ENCODE results near the gene MFGE8.

The MFGE8 gene

DNA sequence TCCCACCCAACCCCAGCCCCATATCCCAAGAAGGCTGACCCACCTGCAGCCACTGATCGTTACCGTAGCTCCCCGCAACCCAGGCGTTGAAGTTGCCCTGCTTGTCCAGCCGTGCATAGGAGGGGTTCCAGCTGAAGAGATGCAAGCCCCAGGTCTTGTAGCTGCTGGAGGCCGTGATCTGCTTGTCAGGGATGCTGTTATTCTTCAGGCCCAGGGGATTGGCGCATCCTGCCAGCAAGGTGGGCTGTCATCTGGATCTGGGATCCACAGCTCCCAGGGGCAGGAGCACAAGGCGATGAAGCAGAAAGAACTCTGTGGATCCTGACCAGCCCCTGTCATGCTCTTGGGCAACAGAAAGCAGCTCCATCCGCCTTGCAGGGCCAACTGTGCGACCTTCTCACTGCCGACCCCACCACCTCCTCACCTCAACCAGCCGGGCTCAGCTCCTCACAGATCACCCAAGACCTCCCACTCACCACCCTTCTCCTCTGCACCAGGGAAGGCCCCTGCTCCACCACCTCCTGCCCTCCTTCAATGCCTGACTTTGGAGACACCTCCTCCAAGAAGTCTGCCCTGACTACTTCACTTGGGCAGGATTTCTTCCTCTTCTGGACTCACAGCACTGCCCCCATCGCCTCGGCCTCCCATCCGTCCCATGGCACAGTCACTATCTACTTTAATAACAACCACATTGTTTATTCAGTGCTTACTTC, 11.5 kb downstream of the MFGE8 start:
- DNase-seq (ENCODE audit: low read depth, low spot score) = no peak
- no peak overlapping the region for H3K4me3 ChIP-seq (ENCODE audit: low read length)

GRCh38 chr15:88900982-88901418, 12.2 kb downstream of the MFGE8 start:
- no peak for DNase-seq (ENCODE audit: low read depth, low spot score)
- H3K4me3 ChIP-seq (ENCODE audit: low read length) = no peak overlapping the region

- no peak overlapping the region for H3K4me3 ChIP-seq (ENCODE audit: low read length)
- no peak for DNase-seq (ENCODE audit: low read depth, low spot score)
These were observed 12.7 kb downstream of the MFGE8 start for GRCh38 chr15:88900309-88900981.

- H3K4me3 ChIP-seq (ENCODE audit: low read length) = no peak overlapping the region
- DNase-seq (ENCODE audit: low read depth, low spot score) = no peak
These were observed 13.9 kb downstream of the MFGE8 start for GRCh38 chr15:88899251-88899650.

- H3K4me3 ChIP-seq (ENCODE audit: low read length) = no peak overlapping the region
These were observed 14.4 kb downstream of the MFGE8 start for GRCh38 chr15:88898736-88899135.

DNA sequence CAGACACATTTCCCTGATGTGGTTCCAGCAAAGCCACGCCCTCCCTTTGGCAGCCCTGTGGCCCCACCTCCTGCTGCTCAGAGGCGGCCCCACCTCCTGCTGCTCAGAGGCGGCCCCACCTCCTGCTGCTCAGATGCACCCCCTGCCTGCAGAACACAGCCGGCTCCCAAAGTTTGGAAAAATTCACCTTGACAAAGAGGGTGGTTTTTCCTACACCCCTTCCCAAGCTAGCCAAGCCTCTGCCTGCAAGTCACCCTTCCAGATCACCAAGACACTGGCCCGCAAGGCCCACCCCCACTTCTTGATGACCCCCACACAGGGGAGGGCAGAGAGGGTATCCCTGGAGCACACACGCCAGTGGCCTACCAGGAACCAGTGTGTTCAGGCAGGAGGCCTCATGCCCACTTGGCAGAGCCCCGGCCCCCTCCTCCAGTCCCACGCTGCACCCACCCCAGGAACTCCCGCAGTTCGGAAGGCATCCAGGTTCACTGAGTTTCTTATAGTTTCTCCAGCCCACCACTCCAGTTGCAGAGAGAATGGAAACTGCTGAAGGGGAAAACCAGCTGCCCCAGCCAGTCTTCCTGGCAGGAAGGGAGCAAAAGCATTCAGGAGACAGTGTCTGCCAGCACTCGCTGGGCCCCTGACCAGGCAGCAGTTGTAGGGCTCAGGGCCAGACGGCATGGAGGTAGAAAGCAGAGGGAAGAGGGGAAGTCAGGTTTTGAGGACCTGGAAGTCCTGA, 15.6 kb downstream of the MFGE8 start:
- no peak overlapping the region for H3K4me3 ChIP-seq (ENCODE audit: low read length)
- DNase-seq (ENCODE audit: low read depth, low spot score) = peak; percentile 83

More at GRCh38 chr15:88898736-88899135, 14.4 kb downstream of the MFGE8 start:
- no peak for DNase-seq (ENCODE audit: low read depth, low spot score)

- no peak for DNase-seq (ENCODE audit: low read depth, low spot score)
- no peak overlapping the region for H3K4me3 ChIP-seq (ENCODE audit: low read length)
These were observed 16.1 kb downstream of the MFGE8 start for GRCh38 chr15:88897142-88897455.

DNA sequence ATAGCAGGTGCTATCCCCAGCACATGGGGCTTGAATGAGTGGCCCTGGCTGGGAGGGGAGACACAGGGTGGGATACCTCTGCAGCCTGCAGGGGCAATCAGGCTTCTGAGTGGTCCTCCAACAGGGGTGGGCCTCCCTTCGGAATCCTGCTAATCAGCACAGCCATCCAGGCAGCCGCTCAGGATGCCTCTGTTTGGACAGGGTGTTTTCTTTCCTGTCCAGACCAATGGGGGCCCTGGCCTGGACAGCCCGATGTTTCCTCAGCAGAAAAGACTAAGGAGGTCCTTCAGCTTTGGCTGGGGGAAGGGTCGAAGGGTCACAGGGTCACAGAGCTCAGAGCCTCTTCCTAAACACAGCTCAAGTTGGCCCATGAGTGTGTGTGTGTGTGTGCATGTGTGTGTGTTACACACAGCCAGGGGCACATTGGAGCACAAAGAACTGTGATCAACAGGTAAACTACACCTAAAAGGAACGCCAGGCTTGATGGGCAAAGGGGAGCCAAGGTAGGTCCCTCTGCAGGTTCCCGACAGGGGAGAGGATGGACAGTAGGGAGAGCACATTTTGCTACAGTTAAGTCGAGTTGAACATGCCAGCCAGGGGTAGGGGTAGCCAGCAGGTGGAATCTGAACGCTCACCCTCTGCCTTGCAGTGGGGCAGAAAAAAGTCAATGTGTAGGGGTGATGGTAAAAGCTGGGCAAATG, 16.7 kb downstream of the MFGE8 start:
- H3K4me3 ChIP-seq (ENCODE audit: low read length) = no peak overlapping the region
- no peak for DNase-seq (ENCODE audit: low read depth, low spot score)

DNA sequence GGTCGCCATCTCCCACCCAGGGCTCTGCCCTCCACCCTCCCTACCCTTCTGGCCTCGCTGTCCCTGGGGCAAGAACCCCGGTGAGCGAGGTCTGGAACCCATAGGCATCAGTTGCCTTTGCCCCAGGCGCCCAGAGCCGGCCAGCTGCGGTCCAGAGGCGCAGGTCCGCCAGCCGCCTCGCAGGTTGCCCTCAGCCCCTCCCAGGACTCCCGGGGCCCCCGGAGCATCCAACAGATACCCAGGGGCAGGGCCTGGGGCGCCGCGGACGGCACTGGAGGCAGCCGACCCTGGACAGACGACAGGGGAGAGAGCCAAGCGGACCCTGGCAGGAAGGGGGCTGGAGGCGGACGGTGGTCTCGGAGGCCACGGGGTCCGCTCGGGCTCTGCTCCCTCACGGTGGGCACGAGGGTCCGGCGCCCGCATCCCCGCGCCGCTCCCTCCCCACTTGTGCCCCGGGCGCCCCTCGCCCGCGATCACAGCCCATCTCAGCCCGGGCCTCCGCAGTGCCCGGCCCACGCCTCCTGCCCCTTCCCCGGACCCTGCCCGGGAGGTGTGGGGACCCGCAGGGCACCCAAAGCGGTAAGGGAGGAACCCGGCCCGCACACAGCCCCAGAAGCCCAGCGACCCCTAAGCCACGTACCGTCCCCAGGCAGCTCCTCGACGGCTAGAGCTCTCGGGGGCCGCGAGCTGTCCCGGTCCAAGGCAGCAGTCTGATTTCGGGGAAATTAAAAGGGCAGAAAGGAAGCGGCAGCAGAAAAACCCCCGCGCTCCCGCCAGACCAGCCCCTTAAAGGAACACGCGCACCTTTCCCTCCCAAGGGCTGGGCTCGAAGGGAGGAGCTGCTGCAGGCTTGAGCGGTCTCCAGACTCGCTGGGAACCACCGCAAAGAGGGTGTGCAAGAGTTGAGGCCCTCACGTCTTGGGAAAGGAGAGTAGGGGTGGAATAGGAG, 18.1 kb downstream of the MFGE8 start, which contains the start of gene HAPLN3:
TSS of gene HAPLN3 (minus strand) at position 726 of the 949 bp plus-strand sequence. CDS start 8,246 bp downstream, outside the sequence.
- peak within 1 kb of the TSS; percentile 41 for H3K4me3 ChIP-seq (ENCODE audit: low read length)
- DNase-seq (ENCODE audit: low read depth, low spot score) = peak; percentile 25

DNA sequence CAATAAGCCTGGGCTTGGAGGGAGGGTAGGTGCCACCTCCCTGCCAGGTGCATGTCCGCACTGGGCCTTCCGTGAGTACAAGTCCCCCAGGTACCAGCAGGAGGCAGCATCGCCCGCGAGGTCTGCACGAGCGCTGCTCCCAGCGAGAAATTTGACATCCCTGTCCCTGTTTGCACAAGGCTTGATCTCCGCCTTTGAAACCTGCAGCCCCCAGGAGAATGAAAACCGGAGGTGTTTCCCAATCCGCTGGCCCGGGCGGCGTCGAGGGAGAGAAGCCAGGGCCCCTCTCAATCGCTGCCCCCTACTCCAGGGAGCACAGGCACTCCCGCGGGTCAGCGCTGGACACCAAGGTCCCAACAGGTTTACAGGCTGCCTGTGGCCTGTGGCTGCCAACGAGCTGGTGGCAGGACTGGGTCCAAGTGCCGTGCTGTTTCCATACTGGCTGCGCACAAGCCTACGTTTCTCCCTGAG, 18.8 kb downstream of the MFGE8 start:
- peak; percentile 55 for DNase-seq (ENCODE audit: low read depth, low spot score)
- no peak overlapping the region for H3K4me3 ChIP-seq (ENCODE audit: low read length)

- no peak overlapping the region for H3K4me3 ChIP-seq (ENCODE audit: low read length)
- no peak for DNase-seq (ENCODE audit: low read depth, low spot score)
These were observed 21.5 kb downstream of the MFGE8 start for GRCh38 chr15:88891540-88892254.

- H3K4me3 ChIP-seq (ENCODE audit: low read length) = no peak overlapping the region
- no peak for DNase-seq (ENCODE audit: low read depth, low spot score)
These were observed 22.7 kb downstream of the MFGE8 start for GRCh38 chr15:88890495-88890894.

GRCh38 chr15:88888719-88889118, 24.5 kb downstream of the MFGE8 start:
- no peak for DNase-seq (ENCODE audit: low read depth, low spot score)
- H3K4me3 ChIP-seq (ENCODE audit: low read length) = no peak overlapping the region

DNA sequence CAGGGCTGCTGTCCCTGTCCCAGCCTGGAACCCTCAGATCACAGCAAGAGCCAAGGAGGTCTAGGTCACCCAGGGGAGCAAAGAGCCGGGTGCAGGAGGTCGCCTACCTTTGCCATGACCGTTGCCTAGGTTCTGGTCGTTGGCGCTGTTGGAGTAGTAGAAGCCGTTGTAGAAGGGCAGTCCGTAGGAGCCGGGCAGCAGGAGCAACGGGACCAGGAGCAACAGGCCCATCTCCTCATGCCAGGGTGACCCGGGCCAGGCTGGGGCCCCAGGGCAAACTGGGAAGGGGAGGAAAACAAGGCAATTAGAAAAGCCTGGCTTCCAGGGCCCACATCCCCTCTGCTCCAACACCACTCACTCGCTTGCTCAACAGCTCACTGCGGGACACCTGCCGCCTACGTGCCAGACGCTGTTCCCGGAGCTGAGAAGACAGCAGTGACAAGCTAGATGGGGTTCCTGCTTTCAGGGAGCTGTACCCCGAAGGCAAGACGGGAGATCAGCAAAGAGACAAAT, 26.1 kb downstream of the MFGE8 start:
- no peak for DNase-seq (ENCODE audit: low read depth, low spot score)
- H3K4me3 ChIP-seq (ENCODE audit: low read length) = no peak overlapping the region

GRCh38 chr15:88882785-88883184, 30.4 kb downstream of the MFGE8 start:
- H3K4me3 ChIP-seq (ENCODE audit: low read length) = no peak overlapping the region
- DNase-seq (ENCODE audit: low read depth, low spot score) = no peak

DNA sequence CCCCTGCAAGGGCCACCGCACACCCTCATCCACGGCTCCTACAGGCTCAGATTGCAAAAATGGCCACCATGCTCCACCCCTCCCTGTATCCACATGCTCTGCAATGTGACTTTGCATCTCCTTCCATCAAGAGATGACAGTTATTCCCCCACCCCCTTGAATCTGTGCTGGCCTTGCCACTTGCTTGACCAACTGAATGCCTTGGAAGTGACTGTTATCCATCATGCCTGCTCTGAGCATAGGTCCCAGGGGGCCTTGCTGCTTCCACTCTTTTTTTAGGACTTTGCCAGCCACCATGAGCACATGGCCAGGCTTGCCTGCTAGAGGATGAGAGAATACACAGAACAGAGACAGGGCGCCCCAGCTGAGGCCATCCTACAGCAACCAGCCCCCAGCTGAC, 31.4 kb downstream of the MFGE8 start:
- no peak overlapping the region for H3K4me3 ChIP-seq (ENCODE audit: low read length)
- DNase-seq (ENCODE audit: low read depth, low spot score) = no peak

GRCh38 chr15:88880944-88881740, 32.0 kb downstream of the MFGE8 start:
- H3K4me3 ChIP-seq (ENCODE audit: low read length) = no peak overlapping the region

More at GRCh38 chr15:88880944-88881740, 32.0 kb downstream of the MFGE8 start:
- no peak for DNase-seq (ENCODE audit: low read depth, low spot score)
